H1 (cell line): ENCODE results near the gene COL25A1. TPM values are rescaled to one million over a fixed set of nuclear protein-coding genes. Genes with fewer than 3 reads are reported as not detected.

Experiments
- CTCF ChIA-PET: fragments of 300-600 bp; sonication (Branson Sonifier 250); formaldehyde crosslinking; loops from one replicate; lab custom pipeline; 2021; ENCODE audit not compliant: partially characterized antibody; lab: Charles Lee
- POLR2A ChIA-PET: fragments of 300-600 bp; sonication (Branson Sonifier 250); formaldehyde crosslinking; loops from one replicate; lab custom pipeline; 2021; ENCODE audit warnings: inconsistent platforms; ENCODE audit not compliant: partially characterized antibody; lab: Charles Lee
- DNase-seq, 2 experiments: peaks; one replicate each; pipeline versions ENCODE4 v3.0.0 to v3.0.0-alpha.2; 2010 to 2022; ENCODE audit warnings: low spot score in 2 of 2, low read depth in 1 of 2, mixed read lengths in 1 of 2
- FAIRE-seq: peaks from 2 replicates; lab custom pipeline; 2011; peaks lifted over from hg19 to GRCh38; lab: Jason Lieb, UNC
- H2AFZ ChIP-seq: 2 replicates; pipeline ENCODE4 v1.8.1; 2012; ENCODE audit warnings: low read length, inconsistent platforms
- H2AK5ac ChIP-seq: 2 replicates; pipeline ENCODE4 v1.6.1; 2013; ENCODE audit warnings: low read depth, low read length
- H2BK120ac ChIP-seq: replicated peaks from 2 replicates; pipeline ENCODE3; 2013; ENCODE audit warnings: low read depth, low read length, inconsistent platforms
- H2BK12ac ChIP-seq: 2 replicates; pipeline ENCODE4 v1.6.1; 2013; ENCODE audit warnings: low read depth, low read length
- H2BK15ac ChIP-seq: 2 replicates; pipeline ENCODE4 v1.6.1; 2013; ENCODE audit warnings: low read length
- H2BK20ac ChIP-seq: 2 replicates; pipeline ENCODE4 v1.6.1; 2013; ENCODE audit warnings: low read length
- H2BK5ac ChIP-seq: 2 replicates; pipeline ENCODE4 v1.6.1; 2013; ENCODE audit warnings: low read depth, low read length
- H3K14ac ChIP-seq: 2 replicates; pipeline ENCODE4 v1.6.1; 2013; ENCODE audit warnings: inconsistent platforms; ENCODE audit not compliant: insufficient read length
- H3K18ac ChIP-seq: 2 replicates; pipeline ENCODE4 v1.6.1; 2013; ENCODE audit warnings: low read length; ENCODE audit errors: extremely low read depth
- H3K23ac ChIP-seq: 2 replicates; pipeline ENCODE4 v1.6.1; 2013; ENCODE audit warnings: inconsistent platforms; ENCODE audit not compliant: insufficient read length
- H3K23me2 ChIP-seq: 2 replicates; pipeline ENCODE4 v1.6.1; 2013; ENCODE audit warnings: low read depth, low read length
- H3K27ac ChIP-seq: 2 replicates; pipeline ENCODE4 v1.6.1; 2011; ENCODE audit warnings: low read depth, low read length, inconsistent platforms
- H3K27me3 ChIP-seq, 4 experiments: replicated peaks in 1 of 4; 1 replicate in 1 of 4; 2 replicates in 3 of 4; pipeline versions ENCODE4 v1.6.1 to v1.8.1; 2011 to 2013; ENCODE audit warnings: low read length in 3 of 4, mild to moderate bottlenecking in 3 of 4, inconsistent platforms in 2 of 4, mixed read lengths in 2 of 4, moderate library complexity in 1 of 4; ENCODE audit not compliant: control insufficient read depth in 3 of 4, insufficient read depth in 3 of 4; ENCODE audit errors: extremely low read depth in 1 of 4
- H3K36me3 ChIP-seq, 4 experiments: 2 replicates each; pipeline versions ENCODE4 v1.6.1 to v1.8.1; 2011 to 2013; ENCODE audit warnings: mild to moderate bottlenecking in 4 of 4, low read length in 3 of 4, moderate library complexity in 2 of 4, control low read depth in 1 of 4, inconsistent platforms in 1 of 4; ENCODE audit not compliant: insufficient read depth in 4 of 4, control insufficient read depth in 2 of 4
- H3K4ac ChIP-seq: replicated peaks from 2 replicates; pipeline ENCODE3; 2013; ENCODE audit warnings: low read length, low read depth, mixed read lengths, inconsistent platforms; ENCODE audit not compliant: insufficient read length
- H3K4me1 ChIP-seq, 4 experiments: replicated peaks in 1 of 4; 1 replicate in 1 of 4; 2 replicates in 3 of 4; pipeline versions ENCODE4 v1.6.1 to v1.8.1; 2011 to 2013; ENCODE audit warnings: low read length in 3 of 4, inconsistent platforms in 2 of 4, mixed read lengths in 1 of 4; ENCODE audit not compliant: insufficient read depth in 4 of 4, control insufficient read depth in 3 of 4
- H3K4me2 ChIP-seq, 2 experiments: 2 replicates each; pipeline versions ENCODE4 v1.6.1 to v1.8.1; 2011 to 2013; ENCODE audit warnings: low read depth in 2 of 2, low read length in 2 of 2, control low read depth in 1 of 2, inconsistent platforms in 1 of 2, mild to moderate bottlenecking in 1 of 2; ENCODE audit not compliant: insufficient read depth in 1 of 2
- H3K4me3 ChIP-seq, 4 experiments: fragments of 200-600, 300-600 bp in 1 of 4; sonication (generic), shearing (Covaris generic), sonication (Bioruptor Twin) in 1 of 4; 2 replicates each; pipeline versions ENCODE4 v1.5.1 to v1.8.1; 2011 to 2016; ENCODE audit warnings: low read length in 4 of 4, low read depth in 3 of 4, control low read depth in 2 of 4, inconsistent platforms in 2 of 4, mild to moderate bottlenecking in 2 of 4, mixed read lengths in 1 of 4, moderate library complexity in 1 of 4; ENCODE audit not compliant: insufficient read depth in 2 of 4; ENCODE audit errors: extremely low read depth in 1 of 4
- H3K56ac ChIP-seq: replicated peaks from 2 replicates; pipeline ENCODE3; 2013; ENCODE audit warnings: low read depth, mild to moderate bottlenecking, mixed read lengths, low read length, inconsistent platforms; ENCODE audit not compliant: insufficient read length
- H3K79me1 ChIP-seq: 2 replicates; pipeline ENCODE4 v1.6.1; 2013; ENCODE audit warnings: low read depth, low read length, control low read depth
- H3K79me2 ChIP-seq, 2 experiments: 2 replicates each; pipeline versions ENCODE4 v1.6.1 to v1.8.1; 2012 to 2013; ENCODE audit warnings: low read length in 2 of 2, mild to moderate bottlenecking in 2 of 2, inconsistent platforms in 1 of 2; ENCODE audit not compliant: insufficient read depth in 2 of 2, control insufficient read depth in 1 of 2
- H3K9ac ChIP-seq, 4 experiments: replicated peaks in 1 of 4; 1 replicate in 1 of 4; 2 replicates in 3 of 4; pipeline versions ENCODE4 v1.6.1 to v1.8.1; 2011 to 2013; ENCODE audit warnings: low read depth in 3 of 4, low read length in 3 of 4, control low read depth in 2 of 4, mild to moderate bottlenecking in 2 of 4, moderate library complexity in 2 of 4, inconsistent platforms in 1 of 4; ENCODE audit errors: extremely low read depth in 1 of 4
- H3K9me3 ChIP-seq, 2 experiments: 2 replicates each; pipeline versions ENCODE4 v1.6.1 to v1.8.1; 2012 to 2013; ENCODE audit warnings: mild to moderate bottlenecking in 2 of 2, moderate library complexity in 2 of 2, control low read depth in 1 of 2, inconsistent platforms in 1 of 2, low read depth in 1 of 2, low read length in 1 of 2, mixed read lengths in 1 of 2; ENCODE audit not compliant: insufficient read depth in 2 of 2
- H4K20me1 ChIP-seq, 2 experiments: replicated peaks in 1 of 2; 2 replicates each; pipeline versions ENCODE3 to v1.8.1; 2011 to 2013; ENCODE audit warnings: inconsistent platforms in 2 of 2, low read length in 2 of 2, mild to moderate bottlenecking in 1 of 2; ENCODE audit not compliant: insufficient read depth in 2 of 2, control insufficient read depth in 1 of 2
- H4K5ac ChIP-seq: 2 replicates; pipeline ENCODE4 v1.6.1; 2013; ENCODE audit warnings: low read length, low read depth, mixed read lengths, inconsistent platforms; ENCODE audit not compliant: insufficient read length
- H4K8ac ChIP-seq: 2 replicates; pipeline ENCODE4 v1.8.0; 2013; ENCODE audit warnings: mild to moderate bottlenecking, moderate library complexity, low read length, inconsistent platforms; ENCODE audit not compliant: insufficient read depth; ENCODE audit errors: extremely low read depth
- H4K91ac ChIP-seq: replicated peaks from 2 replicates; pipeline ENCODE3; 2013; ENCODE audit warnings: low read length, mixed read lengths, inconsistent platforms; ENCODE audit not compliant: insufficient read length
- BCL11A ChIP-seq, 2 experiments: IDR thresholded peaks; one replicate each; pipeline ENCODE4 v1.6.1; 2011; ENCODE audit warnings: low read depth in 2 of 2, low read length in 2 of 2, mild to moderate bottlenecking in 2 of 2
- CBX5 ChIP-seq: fragments of 300-800, 300-1000 bp; sonication (generic); IDR thresholded peaks from 2 replicates; pipeline ENCODE4 v1.7.1; 2016; ENCODE audit warnings: antibody characterized with exemption, low read length, low read depth
- CTBP2 ChIP-seq: IDR thresholded peaks from 2 replicates; pipeline ENCODE4 v1.7.0; 2011; ENCODE audit warnings: borderline replicate concordance, mild to moderate bottlenecking, moderate library complexity, mixed read lengths, low read length; ENCODE audit not compliant: insufficient read depth, insufficient read length
- EGR1 ChIP-seq: IDR thresholded peaks from 2 replicates; pipeline ENCODE4 v1.6.1; 2011; ENCODE audit warnings: low read depth, low read length, borderline replicate concordance
- EZH2 ChIP-seq: fragments of 200-600 bp; sonication (generic); IDR thresholded peaks from 2 replicates; pipeline ENCODE4 v1.7.1; 2012; ENCODE audit warnings: low read depth, mild to moderate bottlenecking, moderate library complexity, low read length, inconsistent platforms; ENCODE audit not compliant: severe bottlenecking
- JUN ChIP-seq: IDR thresholded peaks from 2 replicates; pipeline ENCODE4 v1.6.1; 2011; ENCODE audit warnings: low read depth, mild to moderate bottlenecking, improper control_type of control experiment, low read length
- MAFK ChIP-seq: IDR thresholded peaks from 2 replicates; pipeline ENCODE4 v1.6.1; 2012; ENCODE audit warnings: low read depth, mild to moderate bottlenecking, improper control_type of control experiment, low read length
- NRF1 ChIP-seq: IDR thresholded peaks from 2 replicates; pipeline ENCODE4 v1.6.1; 2011; ENCODE audit warnings: mild to moderate bottlenecking, low read depth, low read length, improper control_type of control experiment
- POLR2A ChIP-seq, 2 experiments: IDR thresholded peaks; 1 replicate in 1 of 2; 2 replicates in 1 of 2; pipeline ENCODE4 v1.6.1; 2011; ENCODE audit warnings: low read depth in 2 of 2, low read length in 2 of 2, mild to moderate bottlenecking in 2 of 2; ENCODE audit errors: control extremely low read depth in 1 of 2
- RBBP5 ChIP-seq: IDR thresholded peaks from 2 replicates; pipeline ENCODE4 v1.7.1; 2012; ENCODE audit warnings: low read depth, mild to moderate bottlenecking, inconsistent platforms, low read length, moderate library complexity, borderline replicate concordance
- SP4 ChIP-seq: IDR thresholded peaks from 2 replicates; pipeline ENCODE4 v1.6.1; 2012; ENCODE audit warnings: low read length, inconsistent platforms
- SUZ12 ChIP-seq: fragments of 200-600 bp; sonication (generic); IDR thresholded peaks from 2 replicates; pipeline ENCODE4 v1.6.1; 2012; ENCODE audit warnings: mild to moderate bottlenecking, inconsistent platforms, low read length, moderate library complexity, mixed read lengths
- TAF7 ChIP-seq: optimal IDR thresholded peaks from 2 replicates; pipeline ENCODE3; 2011; ENCODE audit warnings: low read depth, mild to moderate bottlenecking, inconsistent platforms, low read length, moderate library complexity, borderline replicate concordance
- TBP ChIP-seq: IDR thresholded peaks from 2 replicates; pipeline ENCODE4 v1.6.1; 2011; ENCODE audit warnings: low read depth, low read length, improper control_type of control experiment
- YY1 ChIP-seq: IDR thresholded peaks from 2 replicates; pipeline ENCODE4 v1.6.1; 2011; ENCODE audit warnings: low read depth, mild to moderate bottlenecking, low read length
- WGBS, 2 experiments: shearing (Covaris generic) in 1 of 2; methylation state at CpG; one replicate each; pipeline versions ENCODE4 v1.1.6 to v1.1.7; 2013 to 2015; ENCODE audit warnings: low lambda C conversion rate in 2 of 2, mixed read lengths in 2 of 2, inconsistent platforms in 1 of 2, low coverage in 1 of 2, missing lambda C conversion rate in 1 of 2; ENCODE audit not compliant: insufficient replicate concordance in 2 of 2, insufficient coverage in 1 of 2, insufficient read length in 1 of 2; ENCODE audit errors: extremely low coverage in 1 of 2, missing lambda C conversion rate in 1 of 2; 5-methylcytosine and 5-hydroxymethylcytosine counted together
- polyA plus RNA-seq, 7 experiments: library from polyadenylated mRNA; depleted of rRNA in 3 of 7; stranded (reverse) in 5 of 7; unstranded in 2 of 7; fragments of >200 nt in 5 of 7; fragments of 200-250 nt in 2 of 7; gene quantifications; 1 replicate in 5 of 7; 2 replicates in 1 of 7; 4 replicates in 1 of 7; pipeline versions ENCODE4 v1.2.1 to v1.2.3, GENCODE V29; 2011 to 2013; ENCODE audit warnings: missing spikeins in 2 of 7, mixed read lengths in 2 of 7
- total RNA-seq: library from RNA; stranded (reverse); fragmentation: NEBNext Ultra II Directional; extraction: Animal tissue kit (Norgen Biotek cat#: 25700); gene quantifications from 2 replicates; pipeline ENCODE4 v1.2.1, GENCODE V29; 2021

COL25A1 gene
- total and polyA plus RNA-seq, 2 of the 8 experiments (the other 6 are each of a cell fraction or from before 2014, with no cell fraction given), result 1.1 to 8.3 TPM

- Histone ChIP-seq H2BK5ac (no peak overlapping the region), H4K20me1 (no peaks in the 10 kb centered on the region), H3K79me1 (no peaks in the 10 kb centered on the region), H3K56ac (no peak overlapping the region), H2AFZ (no peak overlapping the region), H4K5ac (no peak overlapping the region), H3K4ac (no peak overlapping the region), H2BK120ac (no peak overlapping the region), H3K27ac (no peak overlapping the region), H3K18ac (no peak overlapping the region), H2BK15ac (no peak overlapping the region), H3K23me2 (no peaks in the 10 kb centered on the region), H3K27me3 (no peaks in the 10 kb centered on the region), H3K9ac (no peak overlapping the region), H4K91ac (no peak overlapping the region), H2BK20ac (no peak overlapping the region), H2AK5ac (no peak overlapping the region), H3K4me3 (no peak overlapping the region), H3K4me2 (no peak overlapping the region), H3K4me1 (no peaks in the 10 kb centered on the region), H4K8ac (no peak overlapping the region), H3K36me3 (no peaks in the 10 kb centered on the region), H3K9me3 (peaks cover 12 to 24% of the 10 kb centered on the region in 2 experiments), H3K23ac (no peak overlapping the region), H2BK12ac (no peak overlapping the region), H3K14ac (no peak overlapping the region), H3K79me2 (no peaks in the 10 kb centered on the region)
- no peak for DNase-seq
- ChIA-PET CTCF (interaction anchor here (0.6 to 1.2 kb wide), 2 partner anchors 17 to 115 kb away, joined by 3 read pairs; partner anchors contain the start of gene COL25A1), POLR2A (interaction anchor here (1.5 kb wide), 1 partner anchor 17 kb away, joined by 5 read pairs; no protein-coding TSS in a partner anchor)
- WGBS, 2 experiments, result 89% methylated on average over 2 of the region's 2 CpGs; no CpG with 5 or more reads in 1 of the 2 experiments
- no peak for FAIRE-seq
- no peak for TF ChIP-seq TBP
- TF ChIP-seq YY1, result no peak
- TF ChIP-seq CBX5, result no peak
- TF ChIP-seq NRF1, result no peak
- TF ChIP-seq BCL11A (IDR thresholded peaks at IDR 0.05; ENCODE audit: low read depth in 2 of 2, low read length in 2 of 2), result no peak
- TF ChIP-seq RBBP5, result no peak
- no peak for TF ChIP-seq MAFK
- TF ChIP-seq JUN, result no peak
- TF ChIP-seq EGR1, result no peak
- no peak for TF ChIP-seq EZH2
- TF ChIP-seq SUZ12, result no peak
- TF ChIP-seq POLR2A (IDR thresholded peaks at IDR 0.05; ENCODE audit: control extremely low read depth in 1 of 2, low read depth in 2 of 2, low read length in 2 of 2), result no peak
- no peak for TF ChIP-seq CTBP2
- no peak for TF ChIP-seq SP4
- no peak for TF ChIP-seq TAF7
Observed at GRCh38 chr4:109319684-109320083, 17.2 kb upstream of the COL25A1 start.
